HEK293 (cell line): ENCODE results near the gene NMT2.

Experiments used
- BCL11B ChIP-seq: fragments of 450-650 bp; formaldehyde crosslinking; IDR thresholded peaks from 2 replicates; pipeline ENCODE4 v1.5.1; 2016; ENCODE audit warnings: low read depth, missing biosample characterization, missing genetic modification characterization
- CTCF ChIP-seq: fragments of 450-650 bp; formaldehyde crosslinking; IDR thresholded peaks from 2 replicates; pipeline ENCODE4 v1.5.1; 2016; ENCODE audit warnings: missing biosample characterization, missing genetic modification characterization
- TCF7L2 ChIP-seq: IDR thresholded peaks from 2 replicates; pipeline ENCODE4 v1.6.1; 2011; ENCODE audit warnings: low read depth, mild to moderate bottlenecking, inconsistent platforms, low read length, moderate library complexity, borderline replicate concordance
- WT1 ChIP-seq: fragments of 450-650 bp; formaldehyde crosslinking; IDR thresholded peaks from 2 replicates; pipeline ENCODE4 v1.5.1; 2016; ENCODE audit warnings: missing biosample characterization, missing genetic modification characterization
- ZNF140 ChIP-seq: fragments of 450-650 bp; formaldehyde crosslinking; IDR thresholded peaks from 2 replicates; pipeline ENCODE4 v1.5.1; 2016; ENCODE audit warnings: missing biosample characterization, missing genetic modification characterization
- ZNF146 ChIP-seq: fragments of 450-650 bp; formaldehyde crosslinking; IDR thresholded peaks from 2 replicates; pipeline ENCODE4 v1.5.1; 2016; ENCODE audit warnings: missing biosample characterization, missing genetic modification characterization
- ZNF660 ChIP-seq: fragments of 450-650 bp; IDR thresholded peaks from 2 replicates; pipeline ENCODE4 v1.5.1; 2018; ENCODE audit warnings: missing biosample characterization, mild to moderate bottlenecking, missing genetic modification characterization

- TF ChIP-seq CTCF, result no peak
- no peak for TF ChIP-seq TCF7L2
- TF ChIP-seq ZNF140 (tag by site-specific recombination), result no peak
- TF ChIP-seq ZNF660 (tag by site-specific recombination), result no peak
- TF ChIP-seq BCL11B, result no peak
- TF ChIP-seq WT1, result no peak
- no peak for TF ChIP-seq ZNF146 (tag by site-specific recombination)
Measured at GRCh38 chr10:15181576-15182156, 13.2 kb upstream of the NMT2 start.
